CD14-positive monocyte (primary cell): ENCODE results near the gene CHKA. TPM values are rescaled to one million over a fixed set of nuclear protein-coding genes. Genes with fewer than 3 reads are reported as not detected.

ENCODE experiments used
- DNase-seq, 3 donors: peaks; one replicate each; pipeline ENCODE4 v3.0.0-alpha.2; 2011 to 2022
- H2AFZ ChIP-seq: 2 replicates; pipeline ENCODE4 v1.6.0; 2012; ENCODE audit warnings: mild to moderate bottlenecking, low read depth, low read length, inconsistent platforms; ENCODE audit not compliant: insufficient read depth, poor library complexity, severe bottlenecking
- H3K27ac ChIP-seq, 2 donors: 1 replicate in 1 of 2; 2 replicates in 1 of 2; pipeline ENCODE4 v1.5.1; 2012 to 2013; ENCODE audit warnings: low read length in 2 of 2, control low read depth in 1 of 2, inconsistent platforms in 1 of 2, low read depth in 1 of 2, mild to moderate bottlenecking in 1 of 2
- H3K27me3 ChIP-seq, 2 donors: one replicate each; pipeline versions ENCODE4 v1.6.0 to v1.6.1; 2011 to 2013; ENCODE audit warnings: low read length in 2 of 2; ENCODE audit not compliant: control insufficient read depth in 2 of 2, insufficient read depth in 2 of 2
- H3K36me3 ChIP-seq, 2 donors: replicated peaks in 1 of 2; 1 replicate in 1 of 2; 2 replicates in 1 of 2; pipeline versions ENCODE4 v1.5.1 to v1.6.1; 2012 to 2013; ENCODE audit warnings: low read length in 2 of 2, control low read depth in 1 of 2, inconsistent platforms in 1 of 2, mild to moderate bottlenecking in 1 of 2; ENCODE audit not compliant: insufficient read depth in 2 of 2, control insufficient read depth in 1 of 2
- H3K4me1 ChIP-seq, 2 donors: 1 replicate in 1 of 2; 2 replicates in 1 of 2; pipeline versions ENCODE4 v1.5.1 to v1.6.1; 2012 to 2013; ENCODE audit warnings: low read length in 2 of 2, control low read depth in 1 of 2, inconsistent platforms in 1 of 2, mild to moderate bottlenecking in 1 of 2, moderate library complexity in 1 of 2; ENCODE audit not compliant: insufficient read depth in 2 of 2, control insufficient read depth in 1 of 2
- H3K4me2 ChIP-seq: replicated peaks from 2 replicates; pipeline ENCODE3; 2012; ENCODE audit warnings: low read length, moderate library complexity, mild to moderate bottlenecking; ENCODE audit not compliant: poor library complexity, severe bottlenecking; ENCODE audit errors: extremely low read depth
- H3K4me3 ChIP-seq, 3 experiments: fragments of 200-600 bp in 1 of 3; sonication (generic) in 1 of 3; replicated peaks in 1 of 3; 1 replicate in 2 of 3; 2 replicates in 1 of 3; pipeline ENCODE4 v1.5.1; 2011 to 2013; ENCODE audit warnings: low read length in 3 of 3, mild to moderate bottlenecking in 3 of 3, control low read depth in 2 of 3, low read depth in 2 of 3, inconsistent platforms in 1 of 3, moderate library complexity in 1 of 3
- H3K79me2 ChIP-seq: 2 replicates; pipeline ENCODE4 v1.6.0; 2012; ENCODE audit warnings: mild to moderate bottlenecking, control low read depth, inconsistent platforms, low read length, moderate library complexity; ENCODE audit not compliant: insufficient read depth
- H3K9ac ChIP-seq: 2 replicates; pipeline ENCODE4 v1.6.0; 2017; ENCODE audit warnings: low read length, mild to moderate bottlenecking; ENCODE audit not compliant: insufficient read depth, poor library complexity, severe bottlenecking
- H3K9me3 ChIP-seq, 2 donors: replicated peaks in 1 of 2; 1 replicate in 1 of 2; 2 replicates in 1 of 2; pipeline versions ENCODE4 v1.5.1 to v1.6.1; 2012 to 2013; ENCODE audit warnings: low read length in 2 of 2, control low read depth in 1 of 2; ENCODE audit not compliant: control insufficient read depth in 1 of 2, insufficient read depth in 1 of 2
- H4K20me1 ChIP-seq: 2 replicates; pipeline ENCODE4 v1.6.0; 2012; ENCODE audit warnings: mild to moderate bottlenecking, low read length, control low read depth, moderate library complexity; ENCODE audit not compliant: insufficient read depth
- H3K27ac Mint-ChIP-seq, 7 donors: one replicate each; pipeline ENCODE4 v1.8.0; 2020; ENCODE audit warnings: mild to moderate bottlenecking in 7 of 7, mixed read lengths in 7 of 7, moderate library complexity in 6 of 7, inconsistent platforms in 2 of 7
- H3K27me3 Mint-ChIP-seq, 3 donors: one replicate each; pipeline ENCODE4 v1.8.0; 2021 to 2022; ENCODE audit warnings: low read depth in 3 of 3, mild to moderate bottlenecking in 3 of 3, mixed read lengths in 3 of 3, moderate library complexity in 3 of 3, inconsistent platforms in 1 of 3
- H3K36me3 Mint-ChIP-seq, 2 donors: one replicate each; pipeline ENCODE4 v1.8.0; 2020; ENCODE audit warnings: mixed read lengths in 2 of 2, inconsistent platforms in 1 of 2, mild to moderate bottlenecking in 1 of 2
- H3K4me1 Mint-ChIP-seq: one replicate; pipeline ENCODE4 v1.8.0; 2020; ENCODE audit warnings: mild to moderate bottlenecking, mixed read lengths
- H3K4me3 Mint-ChIP-seq, 2 donors: one replicate each; pipeline ENCODE4 v1.8.0; 2020; ENCODE audit warnings: mild to moderate bottlenecking in 2 of 2, mixed read lengths in 2 of 2, moderate library complexity in 1 of 2
- H3K9me3 Mint-ChIP-seq, 7 donors: one replicate each; pipeline ENCODE4 v1.8.0; 2020 to 2022; ENCODE audit warnings: mixed read lengths in 7 of 7, mild to moderate bottlenecking in 6 of 7, moderate library complexity in 6 of 7, inconsistent platforms in 2 of 7
- WGBS: methylation state at CpG from one replicate; pipeline ENCODE4 v1.1.5; 2013; ENCODE audit warnings: missing lambda C conversion rate; ENCODE audit not compliant: insufficient coverage; 5-methylcytosine and 5-hydroxymethylcytosine counted together
- intact Hi-C, 2 donors: fragments of 100-400 bp; cut with micrococcal nuclease; formaldehyde crosslinking; loops; one replicate each; pipeline versions ENCODE4 v1.15.0 to v1.15.1; 2023
- polyA plus RNA-seq, 3 donors: library from polyadenylated mRNA; depleted of rRNA in 1 of 3; unstranded in 2 of 3; stranded (reverse) in 1 of 3; fragments of 300-500 nt in 2 of 3; fragments of >200 nt in 1 of 3; fragmentation: Illumina TruSeq in 2 of 3; gene quantifications; 1 replicate in 2 of 3; 2 replicates in 1 of 3; pipeline ENCODE4 v1.2.3, GENCODE V29; 2012 to 2021
- TF ChIP-seq, protein P1 (sequence below): fragments of 200-600 bp; IDR thresholded peaks from one replicate; pipeline ENCODE4 v1.8.0; 2022; ENCODE audit warnings: antibody characterized with exemption, mild to moderate bottlenecking

The CHKA gene
- polyA plus RNA-seq, 3 donors = 2.8 to 20.9 (median 5.7) TPM

DNA sequence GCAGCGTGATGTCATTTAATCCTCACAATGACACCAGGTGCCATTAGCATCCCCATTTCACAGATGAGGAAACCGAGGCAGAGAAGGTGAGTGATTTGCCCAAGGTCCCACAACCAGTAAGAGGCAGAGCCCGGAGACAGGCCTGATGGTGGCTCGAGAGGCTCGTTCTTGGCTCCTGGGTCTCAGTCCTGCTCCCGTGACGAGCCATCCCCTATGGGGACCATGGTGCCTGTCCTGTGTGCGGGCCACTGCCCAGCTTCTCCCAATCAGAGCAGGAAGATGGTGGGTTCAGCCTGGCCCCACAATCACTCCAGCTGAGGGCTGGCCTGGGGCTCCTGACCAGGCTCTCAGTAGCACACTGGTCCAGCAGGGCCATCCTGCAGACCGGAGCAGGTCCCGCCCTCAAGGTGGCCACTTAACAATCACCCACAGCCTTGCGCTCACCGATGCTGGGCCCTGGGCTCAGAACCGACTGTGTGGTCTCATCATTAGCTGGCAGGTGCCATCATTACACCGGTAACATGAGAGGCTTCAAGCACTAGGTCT is 107.5 kb downstream of the CHKA start:
- H3K9ac ChIP-seq = peak overlapping the region; percentile 57
- TF ChIP-seq, protein P1, sequence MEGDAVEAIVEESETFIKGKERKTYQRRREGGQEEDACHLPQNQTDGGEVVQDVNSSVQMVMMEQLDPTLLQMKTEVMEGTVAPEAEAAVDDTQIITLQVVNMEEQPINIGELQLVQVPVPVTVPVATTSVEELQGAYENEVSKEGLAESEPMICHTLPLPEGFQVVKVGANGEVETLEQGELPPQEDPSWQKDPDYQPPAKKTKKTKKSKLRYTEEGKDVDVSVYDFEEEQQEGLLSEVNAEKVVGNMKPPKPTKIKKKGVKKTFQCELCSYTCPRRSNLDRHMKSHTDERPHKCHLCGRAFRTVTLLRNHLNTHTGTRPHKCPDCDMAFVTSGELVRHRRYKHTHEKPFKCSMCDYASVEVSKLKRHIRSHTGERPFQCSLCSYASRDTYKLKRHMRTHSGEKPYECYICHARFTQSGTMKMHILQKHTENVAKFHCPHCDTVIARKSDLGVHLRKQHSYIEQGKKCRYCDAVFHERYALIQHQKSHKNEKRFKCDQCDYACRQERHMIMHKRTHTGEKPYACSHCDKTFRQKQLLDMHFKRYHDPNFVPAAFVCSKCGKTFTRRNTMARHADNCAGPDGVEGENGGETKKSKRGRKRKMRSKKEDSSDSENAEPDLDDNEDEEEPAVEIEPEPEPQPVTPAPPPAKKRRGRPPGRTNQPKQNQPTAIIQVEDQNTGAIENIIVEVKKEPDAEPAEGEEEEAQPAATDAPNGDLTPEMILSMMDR = no peak
- peaks cover 59 to 64% of the 10 kb centered on the region in 2 donors for H3K4me1 ChIP-seq
- no peaks in the 10 kb centered on the region for H3K9me3 Mint-ChIP-seq
- H3K9me3 ChIP-seq = no peaks in the 10 kb centered on the region
- H3K27me3 ChIP-seq = no peaks in the 10 kb centered on the region
- H3K4me3 Mint-ChIP-seq = peak overlapping the region; percentile 18 to 73
- WGBS = 96% methylated on average over 13 of the region's 14 CpGs
- H3K79me2 ChIP-seq = peaks cover 55% of the 10 kb centered on the region
- intact Hi-C loops = loop anchor here in 1 of 2 donors (5.0 kb wide), 2 partner anchors 109 to 194 kb away; partner anchors contain the start of gene CHKA
- peak overlapping the region in 1 of 3 experiments; percentile 16 for H3K4me3 ChIP-seq
- no peak for DNase-seq
- peaks cover 65% of the 10 kb centered on the region for H4K20me1 ChIP-seq
- peaks cover 25 to 45% of the 10 kb centered on the region in 2 donors for H3K36me3 Mint-ChIP-seq
- no peak overlapping the region for H2AFZ ChIP-seq
- H3K27me3 Mint-ChIP-seq = peaks cover 0 to 3% (median 1%) of the 10 kb centered on the region in 3 donors
- peak overlapping the region; percentile 76 to 97 (median 85) for H3K27ac Mint-ChIP-seq
- H3K4me2 ChIP-seq = peak overlapping the region; percentile 42
- H3K4me1 Mint-ChIP-seq = peaks cover 63% of the 10 kb centered on the region
- H3K36me3 ChIP-seq = peaks cover 16 to 40% of the 10 kb centered on the region in 2 donors
- peak overlapping the region; percentile 25 to 83 for H3K27ac ChIP-seq

DNA sequence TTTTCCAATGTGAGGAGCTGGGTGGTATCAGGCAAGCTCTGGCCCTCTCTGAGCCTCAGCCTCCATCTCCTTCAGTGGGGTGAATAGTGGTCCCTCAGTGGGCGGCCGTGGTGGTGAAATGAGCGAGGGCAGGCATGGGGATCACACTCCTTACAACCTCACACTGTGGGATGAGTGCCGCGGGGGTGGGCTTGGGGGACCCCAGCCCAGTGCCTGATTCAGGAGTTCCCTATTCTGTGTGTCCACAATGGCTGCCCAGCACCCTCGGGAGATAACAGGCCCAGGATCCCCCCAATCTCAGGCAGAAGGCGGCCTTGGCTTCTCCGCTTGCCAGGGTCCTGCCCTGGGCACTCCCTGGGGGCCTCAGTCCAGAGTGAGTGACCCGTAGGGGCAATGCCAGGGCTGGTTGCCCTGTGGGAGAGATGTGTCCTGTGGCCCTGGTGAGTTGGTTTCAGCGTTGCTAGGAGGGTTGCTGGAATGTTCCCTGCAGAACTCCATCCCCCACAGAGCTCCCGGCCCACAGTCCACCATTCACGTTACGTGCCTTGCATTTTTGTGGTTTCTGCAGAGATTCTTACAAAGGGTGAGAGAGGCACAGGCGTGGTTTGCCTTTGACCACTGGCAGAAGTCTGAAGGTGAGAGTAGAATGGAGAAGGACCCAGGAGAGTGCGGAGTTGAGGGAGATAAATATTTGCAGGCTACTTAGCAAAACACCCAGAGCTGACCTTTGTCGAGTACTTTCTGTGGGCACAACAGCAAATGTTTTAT is 108.2 kb downstream of the CHKA start:
- peak overlapping the region; percentile 94 for H3K4me2 ChIP-seq
- peaks cover 61% of the 10 kb centered on the region for H4K20me1 ChIP-seq
- Mint-ChIP-seq H3K27ac (peak overlapping the region in 5 of 7 donors; percentile 15 to 97 (median 75)), H3K9me3 (no peaks in the 10 kb centered on the region), H3K27me3 (peaks cover 0 to 3% (median 1%) of the 10 kb centered on the region in 3 donors), H3K4me1 (peaks cover 68% of the 10 kb centered on the region), H3K4me3 (no peak overlapping the region), H3K36me3 (peaks cover 21 to 40% of the 10 kb centered on the region in 2 donors)
- peak overlapping the region in 1 of 3 experiments; percentile 89 for H3K4me3 ChIP-seq
- peak overlapping the region in 1 of 2 donors; percentile 94 for H3K27ac ChIP-seq
- H3K27me3 ChIP-seq = no peaks in the 10 kb centered on the region
- intact Hi-C loops = loop anchor here in 1 of 2 donors (5.0 kb wide), 2 partner anchors 109 to 194 kb away; partner anchors contain the start of gene CHKA
- TF ChIP-seq, protein P1 = no peak
- H2AFZ ChIP-seq = no peak overlapping the region
- no peaks in the 10 kb centered on the region for H3K9me3 ChIP-seq
- peaks cover 59% of the 10 kb centered on the region for H3K79me2 ChIP-seq
- peaks cover 11 to 33% of the 10 kb centered on the region in 2 donors for H3K36me3 ChIP-seq
- peaks cover 65 to 71% of the 10 kb centered on the region in 2 donors for H3K4me1 ChIP-seq
- no peak for DNase-seq
- WGBS = 90% methylated on average over 8 of the region's 16 CpGs
- peak overlapping the region; percentile 57 for H3K9ac ChIP-seq
